ENCODE measurements around the gene DUSP1.

DNA sequence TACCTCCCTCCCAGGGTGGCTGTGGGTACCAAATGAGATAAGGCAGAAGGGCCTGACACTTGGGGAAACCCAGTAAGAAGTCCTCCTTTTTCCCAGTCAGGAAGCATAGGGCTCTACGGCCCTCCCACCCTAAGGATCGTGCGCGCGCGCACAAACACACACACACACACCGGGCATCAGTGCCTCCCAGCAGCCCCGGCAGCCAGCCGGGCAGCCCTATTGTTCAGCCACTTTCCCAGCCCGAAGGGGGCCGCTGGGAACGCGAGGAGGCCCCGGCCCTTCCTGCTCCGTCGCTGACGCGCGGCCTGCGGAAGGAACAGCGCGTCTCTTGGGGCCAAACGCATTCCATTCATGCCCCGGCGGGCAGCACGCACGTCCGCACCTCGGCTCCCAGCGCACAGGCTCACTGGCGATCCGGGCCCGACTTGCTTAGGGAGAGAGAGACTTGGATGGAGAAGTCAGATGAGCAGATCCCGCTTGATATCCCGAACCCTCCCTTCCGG is 22.6 kb downstream of the DUSP1 start:
- TF ChIP-seq, protein P1, sequence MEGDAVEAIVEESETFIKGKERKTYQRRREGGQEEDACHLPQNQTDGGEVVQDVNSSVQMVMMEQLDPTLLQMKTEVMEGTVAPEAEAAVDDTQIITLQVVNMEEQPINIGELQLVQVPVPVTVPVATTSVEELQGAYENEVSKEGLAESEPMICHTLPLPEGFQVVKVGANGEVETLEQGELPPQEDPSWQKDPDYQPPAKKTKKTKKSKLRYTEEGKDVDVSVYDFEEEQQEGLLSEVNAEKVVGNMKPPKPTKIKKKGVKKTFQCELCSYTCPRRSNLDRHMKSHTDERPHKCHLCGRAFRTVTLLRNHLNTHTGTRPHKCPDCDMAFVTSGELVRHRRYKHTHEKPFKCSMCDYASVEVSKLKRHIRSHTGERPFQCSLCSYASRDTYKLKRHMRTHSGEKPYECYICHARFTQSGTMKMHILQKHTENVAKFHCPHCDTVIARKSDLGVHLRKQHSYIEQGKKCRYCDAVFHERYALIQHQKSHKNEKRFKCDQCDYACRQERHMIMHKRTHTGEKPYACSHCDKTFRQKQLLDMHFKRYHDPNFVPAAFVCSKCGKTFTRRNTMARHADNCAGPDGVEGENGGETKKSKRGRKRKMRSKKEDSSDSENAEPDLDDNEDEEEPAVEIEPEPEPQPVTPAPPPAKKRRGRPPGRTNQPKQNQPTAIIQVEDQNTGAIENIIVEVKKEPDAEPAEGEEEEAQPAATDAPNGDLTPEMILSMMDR (conservative IDR thresholded peaks at IDR 0.05; ENCODE audit: low read depth, low read length): no peak
- no peak for TF ChIP-seq EZH2 (IDR thresholded peaks at IDR 0.05; ENCODE audit: low read length, unreplicated experiment)

All from PC-3 (cell line).